ENCODE measurements around the gene ETS1. TPM values are rescaled to one million over a fixed set of nuclear protein-coding genes. Genes with fewer than 3 reads are reported as not detected.
A peak's percentile ranks its signal among the peaks of the same experiment; 100 is the strongest.

ETS1 gene
- total RNA-seq, 2 experiments from 2014 or later, result 579 to 590 TPM

GRCh38 chr11:128474036-128474874, 113.1 kb downstream of the ETS1 start:
- Histone ChIP-seq H3K27ac (ENCODE audit: low read depth in 1 of 2, low read length in 2 of 2) (peak overlapping the region; percentile 92 to 94), H3K4me1 (ENCODE audit: insufficient read depth, low read length) (peaks cover 90% of the 10 kb centered on the region)

DNA sequence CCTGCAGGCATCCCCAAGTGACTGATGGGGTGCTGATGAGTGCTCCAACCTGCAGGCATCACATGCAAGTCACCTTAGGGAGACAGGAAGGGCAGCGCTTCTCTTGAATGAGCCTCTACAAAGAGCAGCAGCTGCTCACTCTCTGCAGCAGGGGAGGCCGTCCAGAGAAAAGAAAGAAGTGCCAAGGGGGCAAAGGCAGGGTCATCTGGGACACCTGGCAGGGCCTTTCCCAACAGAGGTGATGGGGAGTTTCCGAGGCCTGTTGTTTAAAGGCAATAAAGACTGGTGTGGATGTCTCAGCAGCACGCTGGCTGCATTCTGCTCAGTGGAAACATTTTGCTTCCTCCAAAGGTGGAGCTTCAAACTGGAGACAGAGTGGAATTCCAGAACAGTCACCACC, 113.7 kb downstream of the ETS1 start:
- CTCF ChIA-PET, result interaction anchor here (1.0 to 4.1 kb wide), 6 partner anchors 8 to 183 kb away, joined by 3 to 26 read pairs (median 4); no protein-coding TSS in a partner anchor
- peak overlapping the region; percentile 99 for H3K27ac Mint-ChIP-seq
- Histone ChIP-seq H3K4me1 (ENCODE audit: insufficient read depth, low read length) (peaks cover 90% of the 10 kb centered on the region), H3K27me3 (ENCODE audit: control insufficient read depth in 1 of 2, insufficient read depth in 2 of 2, low read length in 2 of 2) (no peaks in the 10 kb centered on the region), H3K9me3 (ENCODE audit: control insufficient read depth in 1 of 2, insufficient read depth in 1 of 2, low read length in 2 of 2) (no peaks in the 10 kb centered on the region), H3K4me3 (ENCODE audit: low read length) (peak overlapping the region; percentile 15), H3K27ac (ENCODE audit: low read depth in 1 of 2, low read length in 2 of 2) (peak overlapping the region; percentile 92 to 94), H3K36me3 (ENCODE audit: insufficient read depth, low read length) (peaks cover 92% of the 10 kb centered on the region)
- no peaks in the 10 kb centered on the region for H3K9me3 Mint-ChIP-seq
- H3K4me3 Mint-ChIP-seq, result peak overlapping the region; percentile 77
- H3K4me1 Mint-ChIP-seq (ENCODE audit: low read depth), result peaks cover 99% of the 10 kb centered on the region
- POLR2A ChIA-PET, result interaction anchor here (0.7 to 23.3 kb wide), 20 partner anchors 12 to 291 kb away, joined by 3 to 476 read pairs (median 18); partner anchors contain the start of gene FLI1
- peak in 5 of 14 experiments; percentile 46 to 79 (median 55) for DNase-seq
- intact Hi-C loops (cut with DNase I, micrococcal nuclease), result loop anchor here in 1 of 2 experiments (2.0 to 10.0 kb wide), 4 partner anchors 47 to 439 kb away; no protein-coding TSS in a partner anchor
- peaks cover 100% of the 10 kb centered on the region for H3K36me3 Mint-ChIP-seq (ENCODE audit: low read depth)
- TF ChIP-seq, protein P1, sequence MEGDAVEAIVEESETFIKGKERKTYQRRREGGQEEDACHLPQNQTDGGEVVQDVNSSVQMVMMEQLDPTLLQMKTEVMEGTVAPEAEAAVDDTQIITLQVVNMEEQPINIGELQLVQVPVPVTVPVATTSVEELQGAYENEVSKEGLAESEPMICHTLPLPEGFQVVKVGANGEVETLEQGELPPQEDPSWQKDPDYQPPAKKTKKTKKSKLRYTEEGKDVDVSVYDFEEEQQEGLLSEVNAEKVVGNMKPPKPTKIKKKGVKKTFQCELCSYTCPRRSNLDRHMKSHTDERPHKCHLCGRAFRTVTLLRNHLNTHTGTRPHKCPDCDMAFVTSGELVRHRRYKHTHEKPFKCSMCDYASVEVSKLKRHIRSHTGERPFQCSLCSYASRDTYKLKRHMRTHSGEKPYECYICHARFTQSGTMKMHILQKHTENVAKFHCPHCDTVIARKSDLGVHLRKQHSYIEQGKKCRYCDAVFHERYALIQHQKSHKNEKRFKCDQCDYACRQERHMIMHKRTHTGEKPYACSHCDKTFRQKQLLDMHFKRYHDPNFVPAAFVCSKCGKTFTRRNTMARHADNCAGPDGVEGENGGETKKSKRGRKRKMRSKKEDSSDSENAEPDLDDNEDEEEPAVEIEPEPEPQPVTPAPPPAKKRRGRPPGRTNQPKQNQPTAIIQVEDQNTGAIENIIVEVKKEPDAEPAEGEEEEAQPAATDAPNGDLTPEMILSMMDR (IDR thresholded peaks at IDR 0.05), result no peak
- ATAC-seq (ENCODE audit: poor library complexity), result no peak
- H3K27me3 Mint-ChIP-seq, result no peaks in the 10 kb centered on the region

More at GRCh38 chr11:128474036-128474874, 113.1 kb downstream of the ETS1 start:
- intact Hi-C loops (cut with DNase I, micrococcal nuclease), result loop anchor here in 1 of 2 experiments (5.0 to 10.0 kb wide), 3 partner anchors 251 to 439 kb away; no protein-coding TSS in a partner anchor
- H3K4me1 Mint-ChIP-seq (ENCODE audit: low read depth), result peaks cover 99% of the 10 kb centered on the region
- ChIA-PET POLR2A (interaction anchor here (1.0 to 23.3 kb wide), 19 partner anchors 13 to 186 kb away, joined by 3 to 476 read pairs (median 21); no protein-coding TSS in a partner anchor), CTCF (interaction anchor here (1.0 to 4.1 kb wide), 7 partner anchors 9 to 184 kb away, joined by 3 to 26 read pairs (median 4); no protein-coding TSS in a partner anchor)
- peak overlapping the region; percentile 99 for H3K27ac Mint-ChIP-seq
- peaks cover 100% of the 10 kb centered on the region for H3K36me3 Mint-ChIP-seq (ENCODE audit: low read depth)
- H3K27me3 Mint-ChIP-seq, result no peaks in the 10 kb centered on the region
- TF ChIP-seq, protein P1 (IDR thresholded peaks at IDR 0.05), result no peak
- ATAC-seq (ENCODE audit: poor library complexity) (no peak), DNase-seq (peak in 1 of 14 experiments; percentile 26)
- H3K36me3 ChIP-seq (ENCODE audit: insufficient read depth, low read length), result peaks cover 92% of the 10 kb centered on the region
- H3K4me3 ChIP-seq (ENCODE audit: low read length), result peak overlapping the region; percentile 15
- H3K9me3 Mint-ChIP-seq, result no peaks in the 10 kb centered on the region
- no peaks in the 10 kb centered on the region for H3K9me3 ChIP-seq (ENCODE audit: control insufficient read depth in 1 of 2, insufficient read depth in 1 of 2, low read length in 2 of 2)
- peak overlapping the region; percentile 77 for H3K4me3 Mint-ChIP-seq
- H3K27me3 ChIP-seq (ENCODE audit: control insufficient read depth in 1 of 2, insufficient read depth in 2 of 2, low read length in 2 of 2), result no peaks in the 10 kb centered on the region
